GM18517 (cell line): ENCODE data around the gene YIPF2.
"Not testable (repeated sequence)": the region's sequence is repeated elsewhere in the genome, so short reads cannot be mapped to it uniquely, and the experiment has no call there.

Experiments used
- ATAC-seq: cut with Tn5 transposase; IDR thresholded peaks from one replicate; pipeline ENCODE4 v1.9.1; 2021; ENCODE audit warnings: mild to moderate bottlenecking, moderate library complexity; ENCODE audit not compliant: unreplicated experiment

YIPF2 gene

DNA sequence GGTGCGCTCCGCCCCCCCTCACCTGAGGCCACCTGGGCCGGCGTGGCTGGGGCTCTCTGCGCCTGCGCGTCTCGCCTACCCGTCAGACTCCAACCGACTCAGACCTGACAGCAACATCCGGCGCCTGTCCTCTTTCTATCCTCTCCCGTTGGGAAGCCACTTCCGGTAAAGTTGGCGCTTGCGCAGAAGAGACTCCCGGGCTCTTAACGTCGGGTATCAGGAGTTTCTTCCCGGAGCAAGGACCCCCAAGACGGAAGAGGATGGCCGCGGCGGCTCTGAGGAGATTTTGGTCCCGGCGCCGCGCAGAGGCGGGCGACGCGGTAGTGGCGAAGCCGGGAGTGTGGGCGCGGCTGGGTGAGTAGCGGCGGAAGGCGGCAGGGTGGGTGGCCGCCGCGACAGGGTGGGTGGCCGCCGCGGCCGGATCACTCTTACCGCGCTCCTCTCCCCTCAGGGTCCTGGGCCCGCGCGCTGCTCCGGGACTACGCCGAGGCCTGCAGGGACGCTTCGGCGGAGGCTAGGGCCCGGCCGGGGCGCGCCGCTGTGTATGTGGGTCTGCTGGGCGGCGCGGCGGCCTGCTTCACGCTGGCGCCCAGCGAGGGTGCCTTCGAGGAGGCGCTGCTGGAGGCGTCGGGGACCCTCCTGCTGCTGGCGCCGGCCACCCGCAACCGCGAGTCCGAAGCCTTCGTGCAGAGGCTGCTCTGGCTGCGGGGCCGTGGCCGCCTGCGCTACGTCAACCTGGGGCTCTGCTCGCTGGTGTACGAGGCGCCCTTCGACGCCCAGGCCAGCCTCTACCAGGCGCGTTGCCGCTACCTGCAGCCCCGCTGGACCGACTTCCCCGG, at the start of gene YIPF2, which contains the start of gene TIMM29:
Gene YIPF2, minus strand, starts transcription at position 77 of the 839 bp plus-strand sequence. CDS start 229 bp downstream, outside the sequence.
Gene TIMM29, plus strand, starts transcription at position 249 of the 839 bp plus-strand sequence. Its CDS starts 12 bp downstream, at position 261.
- peak; percentile 82 for ATAC-seq

DNA sequence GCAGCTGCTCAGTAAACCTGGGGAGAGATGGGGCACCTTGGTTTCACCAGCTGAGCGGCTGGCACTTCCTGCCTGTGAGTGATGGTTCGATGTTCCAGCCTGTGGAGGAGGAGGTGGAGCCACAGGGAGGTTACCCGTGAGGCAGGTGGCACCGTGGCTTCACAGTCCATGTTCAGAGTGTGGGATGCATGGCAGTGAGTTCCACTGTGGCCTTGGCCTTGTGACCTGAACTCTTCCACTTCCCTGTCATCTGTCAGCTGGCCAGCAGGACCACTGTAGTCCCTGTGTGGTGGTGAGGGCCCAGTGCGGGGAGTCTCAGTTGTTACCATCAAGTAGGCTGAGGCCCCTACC, 49.3 kb upstream of the YIPF2 start:
- ATAC-seq: no peak

DNA sequence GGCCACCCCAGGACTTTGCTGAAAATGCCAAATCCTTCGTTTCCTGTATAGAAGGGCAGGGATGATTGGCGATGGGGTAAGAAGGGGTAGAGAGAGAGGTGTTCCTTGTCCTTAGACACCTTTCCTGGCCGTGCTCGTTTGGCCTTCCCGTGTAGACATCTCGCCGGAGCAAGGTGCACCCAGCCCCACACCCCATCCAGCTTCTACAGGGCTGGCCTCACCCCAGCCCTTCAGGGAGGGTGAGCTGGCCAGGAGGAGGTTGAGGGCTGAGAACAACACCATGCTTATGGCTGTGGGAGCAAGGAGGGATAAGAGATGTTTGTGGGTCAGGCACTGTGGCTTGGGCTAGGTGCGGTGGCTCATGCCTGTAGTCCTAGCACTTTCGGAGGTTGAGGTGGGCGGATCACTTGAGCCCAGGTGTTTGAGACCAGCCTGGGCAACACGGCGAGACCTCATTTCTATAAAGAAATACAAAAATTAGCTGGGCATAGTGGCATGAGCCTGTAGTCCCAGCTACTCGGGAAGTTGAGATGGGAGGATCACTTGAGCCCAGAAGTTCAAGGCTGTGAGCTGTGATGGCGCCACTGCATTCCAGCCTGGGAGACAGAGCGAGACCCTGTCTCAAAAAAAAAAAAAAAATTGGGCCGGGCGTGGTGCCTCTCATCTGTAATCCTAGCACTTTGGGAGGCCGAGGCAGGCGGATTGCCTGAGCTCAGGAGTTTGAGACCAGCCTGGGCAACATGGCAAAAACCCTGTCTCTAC, 47.9 kb upstream of the YIPF2 start:
- ATAC-seq: no peak

DNA sequence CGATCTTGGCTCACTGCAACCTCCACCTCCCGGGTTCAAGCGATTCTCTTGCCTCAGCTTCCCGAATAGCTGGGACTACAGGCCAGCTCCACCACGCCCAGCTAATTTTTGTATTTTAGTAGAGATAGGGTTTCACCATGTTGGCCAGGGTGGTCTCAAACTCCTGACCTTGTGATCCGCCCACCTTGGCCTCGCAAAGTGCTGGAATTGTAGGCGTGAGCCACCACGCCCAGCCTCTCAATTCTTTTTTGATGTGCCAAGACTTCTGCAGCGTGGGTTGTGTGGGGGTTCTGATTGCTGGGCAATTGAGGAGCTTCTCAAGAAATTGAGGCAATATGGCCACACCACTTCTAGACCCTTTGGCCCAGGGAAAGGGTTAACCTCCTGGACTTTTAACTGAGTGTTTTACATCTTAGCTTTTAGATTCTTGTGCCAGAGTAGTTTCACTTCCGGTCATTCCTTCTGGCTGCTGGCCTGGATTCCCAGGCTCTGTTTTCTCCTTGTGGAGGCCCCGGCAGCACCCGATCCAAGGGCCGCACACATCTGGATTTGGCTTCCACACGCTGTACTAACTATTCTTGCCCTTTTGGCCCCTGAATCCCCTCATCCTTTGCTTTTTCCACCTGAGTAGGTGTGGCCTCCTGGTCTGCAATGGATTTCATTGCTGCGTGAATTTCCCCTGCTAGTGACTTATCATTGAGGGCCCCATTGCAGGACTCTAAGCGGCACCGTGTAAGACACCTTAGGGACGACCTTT, 47.1 kb upstream of the YIPF2 start:
- no peak for ATAC-seq

DNA sequence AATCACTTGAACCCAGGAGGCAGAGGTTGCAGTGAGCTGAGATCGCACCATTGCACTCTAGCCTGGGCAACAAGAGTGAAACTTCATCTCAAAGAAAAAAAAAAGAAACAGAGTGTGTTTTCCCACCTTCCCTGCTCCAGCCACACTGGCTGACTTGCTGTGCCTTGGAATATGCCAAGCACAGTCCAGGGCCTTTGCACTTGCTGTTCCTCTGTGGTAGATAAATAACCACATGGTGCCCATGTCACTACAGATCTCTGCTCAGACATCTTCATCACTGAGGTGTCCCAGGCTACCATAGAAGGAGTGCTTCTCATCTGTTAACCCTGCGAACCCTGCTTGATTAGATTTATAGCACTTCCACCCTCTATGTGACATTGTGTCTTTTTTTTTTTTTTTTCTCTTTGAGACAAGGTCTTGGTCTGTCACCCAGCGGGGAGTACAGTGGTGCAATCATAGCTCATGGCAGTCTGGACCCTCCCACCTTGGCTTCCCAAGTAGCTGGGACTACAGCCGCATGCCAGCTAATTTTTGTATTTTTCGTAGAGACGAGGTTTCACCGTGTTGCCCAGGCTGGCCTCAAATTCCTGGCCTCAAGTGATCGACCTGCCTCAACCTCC, 42.8 kb upstream of the YIPF2 start:
- no peak for ATAC-seq

DNA sequence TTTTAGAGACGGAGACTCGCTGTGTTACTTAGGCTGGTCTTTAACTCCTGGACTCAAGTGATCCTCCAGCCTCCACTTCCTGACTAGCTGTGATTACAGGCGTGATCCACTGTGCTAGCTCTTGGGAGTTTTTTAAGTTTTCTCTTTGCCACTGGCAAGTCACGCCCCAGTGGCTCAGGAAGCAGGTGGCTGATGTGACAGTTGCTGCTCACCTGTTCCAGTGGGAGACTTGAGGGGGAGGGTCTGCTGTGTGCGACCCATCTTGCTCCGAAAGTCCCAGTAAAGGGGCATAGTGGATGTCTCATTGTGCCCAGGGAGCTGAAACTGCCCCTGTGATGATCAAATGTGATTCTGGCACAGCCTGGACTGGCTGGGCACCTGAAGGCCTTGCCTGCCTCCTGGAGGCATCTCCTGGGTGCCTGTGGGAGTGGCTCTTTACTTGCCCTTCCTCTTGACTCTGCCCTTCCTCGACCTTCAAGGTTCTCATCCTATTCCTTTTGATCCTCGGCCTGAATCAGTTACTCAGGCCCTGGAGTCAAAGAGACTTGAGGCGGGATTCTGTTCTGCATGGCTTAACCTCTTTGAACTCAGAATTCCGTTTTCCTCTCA, 40.2 kb upstream of the YIPF2 start:
- no peak for ATAC-seq

DNA sequence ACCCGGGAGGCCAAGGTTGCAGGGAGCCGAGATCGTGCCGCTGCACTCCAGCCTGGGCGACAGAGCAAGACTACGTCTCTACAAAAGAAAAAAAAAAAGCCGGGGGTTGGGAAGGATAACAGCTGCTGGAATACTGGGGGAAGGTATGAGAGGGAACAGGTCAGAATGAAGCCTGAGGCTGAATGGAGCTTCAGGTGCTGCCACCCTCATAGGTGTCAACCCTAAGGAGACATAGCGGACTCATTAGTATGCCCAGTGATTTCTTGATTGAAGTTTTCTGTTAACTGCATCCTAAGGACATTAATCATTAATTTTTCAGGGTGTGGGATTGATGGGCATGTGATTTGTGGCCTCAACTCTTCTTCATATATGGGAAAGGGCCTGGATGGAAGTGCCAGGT, 38.4 kb upstream of the YIPF2 start:
- ATAC-seq: no peak

DNA sequence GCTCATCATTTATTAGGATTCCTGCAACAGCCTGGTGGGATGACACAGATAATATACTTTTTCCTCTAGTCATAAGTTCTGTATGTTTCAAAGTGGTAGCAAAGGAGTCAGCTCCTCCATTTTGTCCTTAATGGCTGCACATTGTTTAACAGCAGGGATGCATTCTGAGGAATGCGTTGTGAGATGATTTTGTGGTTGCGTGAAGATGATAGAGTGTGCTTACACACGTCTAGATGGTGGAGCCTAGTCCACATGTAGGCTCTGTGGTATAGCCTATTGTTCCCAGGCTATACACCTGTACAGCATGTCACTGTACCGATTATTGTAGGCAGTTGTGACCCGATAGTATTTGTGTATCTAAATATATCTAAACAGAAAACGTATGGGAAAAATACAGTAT, 37.0 kb upstream of the YIPF2 start:
- no peak for ATAC-seq

DNA sequence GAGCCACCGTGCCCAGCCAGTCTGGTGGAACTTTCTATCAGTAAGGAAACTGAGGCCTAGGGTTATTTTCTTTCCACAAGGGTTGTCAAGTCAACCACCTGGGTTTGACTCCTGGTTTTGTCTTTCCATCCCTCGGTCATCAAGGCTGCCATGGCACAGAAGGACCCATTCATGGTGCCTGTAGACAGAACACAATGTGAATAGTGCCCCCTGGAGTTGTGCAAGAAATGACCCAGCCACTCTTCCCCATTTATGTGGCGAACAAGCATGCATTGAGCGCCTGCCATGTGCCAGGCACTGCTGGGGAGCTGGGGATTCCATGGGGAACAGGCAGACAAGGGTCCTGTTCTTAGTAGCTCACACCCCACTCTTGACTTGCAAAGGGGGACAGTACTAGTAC, 36.5 kb upstream of the YIPF2 start:
- ATAC-seq: no peak

DNA sequence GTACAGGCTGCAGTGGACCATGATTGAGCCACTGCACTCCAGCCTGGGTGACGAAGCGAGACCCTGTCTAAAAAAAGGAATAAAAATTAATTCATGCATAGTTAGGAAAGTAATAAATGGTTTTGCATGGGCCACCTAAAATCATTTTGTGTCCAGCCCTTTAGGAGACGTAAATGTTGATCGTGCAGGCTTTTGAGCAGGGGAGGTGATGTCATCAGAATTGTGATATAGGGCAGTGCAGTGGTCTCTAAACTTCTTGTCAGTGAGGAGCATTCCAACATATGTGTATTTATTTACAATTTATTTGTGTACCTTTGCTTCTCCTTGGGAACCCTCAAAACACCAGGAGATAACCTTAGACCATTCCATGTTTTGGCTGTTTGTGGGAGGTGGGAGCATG, 35.4 kb upstream of the YIPF2 start:
- ATAC-seq: no peak

DNA sequence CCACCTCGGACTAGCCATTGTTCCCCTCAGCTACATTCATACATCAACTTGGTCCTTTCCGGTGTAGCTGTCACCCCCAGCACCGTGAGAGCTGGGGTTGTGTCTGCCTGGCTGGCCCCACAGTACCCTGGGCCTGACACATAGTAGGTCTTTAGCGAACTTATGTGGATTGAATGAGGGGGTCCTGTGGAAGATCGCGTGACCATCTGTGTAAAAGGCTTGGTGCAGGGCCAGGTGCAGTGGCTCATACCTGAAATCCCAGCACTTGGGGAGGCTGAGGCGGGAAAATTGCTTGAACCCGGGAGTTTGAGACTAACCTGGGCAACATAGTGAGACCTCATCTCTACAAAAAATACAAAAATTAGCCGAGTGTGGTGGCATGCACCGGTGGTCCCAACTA, 34.4 kb upstream of the YIPF2 start:
- ATAC-seq: no peak

DNA sequence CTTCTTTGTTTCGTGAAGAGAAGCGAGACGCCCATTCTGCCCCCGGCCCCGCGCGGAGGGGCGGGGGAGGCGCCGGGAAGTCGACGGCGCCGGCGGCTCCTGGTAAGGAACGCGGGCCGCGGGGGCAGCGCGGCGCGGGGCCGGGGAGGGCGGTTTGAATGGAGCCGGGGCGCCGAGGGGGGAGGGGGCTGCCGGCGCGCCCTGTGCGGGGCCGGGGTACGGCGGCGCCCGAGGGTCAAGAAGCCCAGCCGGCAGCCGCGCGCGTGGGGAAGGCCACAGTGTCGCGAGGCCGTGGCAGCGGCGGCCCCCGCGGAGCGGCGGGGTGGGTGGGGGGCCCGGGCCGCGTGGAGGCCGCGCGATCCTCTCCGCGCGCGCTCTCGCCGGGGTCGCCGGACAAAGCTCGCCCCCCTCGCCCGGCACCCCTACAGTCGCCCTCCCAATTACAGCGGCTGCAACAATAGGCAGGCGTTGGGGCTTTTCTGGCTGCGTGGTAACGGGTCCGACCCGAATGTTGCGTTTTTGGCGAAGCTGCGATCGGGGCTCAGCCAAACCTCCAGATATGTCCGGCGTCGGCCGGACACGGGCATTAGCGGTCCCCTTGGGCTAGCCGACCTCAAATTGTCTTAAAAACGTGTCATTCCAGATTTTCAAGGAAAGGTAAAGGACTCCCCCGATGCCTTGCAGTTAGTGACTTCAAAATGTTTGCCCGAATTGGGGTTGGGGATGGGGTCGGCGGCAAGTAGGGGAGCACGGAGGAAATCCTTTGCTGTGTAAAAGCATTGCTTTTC, 32.8 kb upstream of the YIPF2 start:
- ATAC-seq: no peak

DNA sequence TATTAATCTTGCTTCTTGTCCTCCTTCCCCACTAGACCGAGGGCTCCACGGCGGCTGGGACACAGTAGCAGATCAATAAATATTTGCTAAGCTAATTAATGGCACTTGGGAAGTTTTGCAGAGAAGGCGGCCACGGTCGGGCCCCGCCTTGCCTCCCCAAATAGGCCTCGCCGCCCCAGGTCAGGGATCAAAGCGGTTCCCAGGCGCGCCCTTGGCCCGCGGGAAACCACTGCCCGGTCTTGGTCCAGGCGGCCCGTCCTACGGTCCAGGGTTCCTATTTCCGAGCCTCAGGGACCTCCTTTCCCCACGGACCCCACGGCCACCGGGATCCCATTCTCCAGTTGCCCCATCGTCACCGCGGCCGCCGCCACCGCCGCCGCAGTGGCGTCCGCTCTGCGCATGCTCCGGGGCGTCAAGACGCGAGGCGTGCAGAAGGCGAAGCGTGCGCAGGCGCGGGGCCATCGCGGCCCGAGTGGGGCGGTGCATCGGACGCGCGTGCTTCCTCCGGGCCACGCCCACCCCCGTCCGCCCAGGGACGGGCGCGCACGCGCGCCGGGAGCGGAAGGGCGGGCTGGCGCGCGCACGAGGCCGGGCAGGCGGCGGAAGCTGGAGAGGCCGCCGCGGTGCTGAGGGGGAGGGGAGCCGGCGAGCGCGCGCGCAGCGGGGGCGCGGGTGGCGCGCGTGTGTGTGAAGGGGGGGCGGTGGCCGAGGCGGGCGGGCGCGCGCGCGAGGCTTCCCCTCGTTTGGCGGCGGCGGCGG, 32.1 kb upstream of the YIPF2 start, which contains the start of gene SMARCA4:
Gene SMARCA4, plus strand, starts transcription at position 717 of the 759 bp plus-strand sequence. CDS start 23,122 bp downstream, outside the sequence.
- ATAC-seq: peak; percentile 63

DNA sequence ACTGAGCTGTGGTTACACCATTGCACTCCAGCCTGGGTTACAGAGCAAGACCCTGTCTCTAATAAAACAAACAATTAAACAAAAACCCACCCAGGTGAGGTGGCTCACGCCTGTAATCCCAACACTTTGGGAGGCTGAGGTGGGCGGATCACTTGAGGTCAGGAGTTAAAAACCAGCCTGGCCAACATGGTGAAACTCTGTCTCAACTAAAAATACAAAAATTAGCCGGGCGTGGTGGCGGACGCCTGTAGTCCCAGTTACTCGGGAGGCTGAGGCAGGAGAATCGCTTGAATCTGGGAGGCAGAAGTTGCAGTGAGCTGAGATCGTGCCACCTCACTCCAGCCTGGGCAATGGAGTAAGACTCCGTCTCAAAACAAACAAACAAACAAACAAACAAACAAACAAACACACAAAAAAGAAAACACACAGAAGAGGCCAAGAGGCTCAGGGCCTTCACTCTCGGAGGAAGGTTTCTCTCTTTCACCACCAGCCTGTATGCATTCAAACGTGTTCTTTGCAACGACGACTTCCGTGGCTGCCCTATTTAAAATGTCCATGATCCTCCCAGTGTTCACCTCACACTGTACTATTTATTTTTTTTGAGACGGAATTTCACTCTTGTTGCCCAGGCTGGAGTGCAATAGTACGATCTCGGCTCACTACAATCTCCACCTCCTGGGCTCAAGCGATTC, 31.0 kb upstream of the YIPF2 start:
- ATAC-seq: not testable (repeated sequence)

DNA sequence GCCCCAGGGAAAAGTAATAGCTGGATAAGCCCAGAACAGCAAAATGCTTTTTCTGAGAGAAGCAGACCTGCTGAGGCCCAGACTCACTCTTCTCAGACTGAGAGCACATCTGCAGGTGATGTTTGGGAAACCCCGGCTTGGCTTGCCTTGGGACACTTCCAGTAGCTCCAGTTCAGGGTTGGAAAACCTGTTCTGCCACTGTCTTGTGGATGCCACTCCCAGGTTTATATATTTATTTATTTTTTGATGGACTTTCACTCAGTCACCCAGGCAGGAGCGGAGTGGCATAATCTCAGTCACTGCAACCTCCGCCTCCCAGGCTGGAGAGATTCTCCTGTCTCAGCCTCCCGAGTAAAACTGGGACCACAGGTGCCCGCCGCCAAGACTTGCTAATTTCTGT, 24.4 kb upstream of the YIPF2 start:
- ATAC-seq: no peak

DNA sequence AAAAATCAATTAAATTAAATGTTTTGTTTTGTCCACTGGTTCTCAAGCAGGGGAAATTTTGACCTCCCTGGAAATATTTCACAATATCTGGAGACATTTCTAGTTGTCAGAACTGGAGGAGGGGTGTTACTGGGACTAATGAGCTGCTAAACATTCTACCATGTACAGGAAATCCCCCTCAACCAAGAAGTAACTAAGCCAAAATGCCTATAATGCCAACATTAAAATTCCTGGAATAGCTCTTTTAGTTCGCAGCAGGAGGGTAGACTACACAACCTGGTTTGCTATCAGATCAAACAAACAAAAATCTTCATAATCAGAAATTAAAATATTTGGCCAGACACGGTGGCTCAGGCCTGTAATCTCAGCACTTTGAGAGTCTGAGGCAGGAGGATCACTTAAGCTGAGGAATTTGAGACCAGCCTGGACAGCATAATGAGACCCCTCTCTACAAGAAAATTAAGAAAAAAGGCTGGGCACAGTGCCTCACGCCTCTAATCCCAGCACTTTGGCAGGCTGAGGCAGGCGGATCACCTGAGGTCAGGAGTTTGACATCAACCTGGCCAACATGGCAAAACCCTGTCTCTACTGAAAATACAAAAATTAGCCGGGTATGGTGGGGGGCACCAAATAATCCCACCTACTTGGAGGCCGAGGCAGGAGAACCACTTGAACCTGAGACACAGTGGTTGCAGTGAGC, 18.7 kb upstream of the YIPF2 start:
- no peak for ATAC-seq

DNA sequence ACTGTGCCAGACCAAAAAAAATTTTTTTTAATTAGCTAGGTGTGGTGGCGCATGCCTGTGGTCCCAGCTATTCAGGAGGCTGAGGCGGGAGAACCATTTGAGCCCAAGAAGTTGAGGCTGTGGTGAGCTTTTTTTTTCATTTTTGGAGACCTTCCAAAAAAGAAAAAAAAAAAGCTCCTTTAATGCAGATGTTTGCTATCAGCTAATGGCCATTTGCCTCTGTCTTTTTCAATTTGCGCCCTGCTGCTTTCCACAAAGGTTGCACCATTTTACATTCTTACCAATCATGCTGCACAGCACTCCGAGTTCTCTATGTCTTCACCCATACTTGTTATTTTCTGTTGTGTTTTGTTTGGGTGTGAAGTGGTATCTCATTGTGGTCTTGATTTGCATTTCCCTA, 16.8 kb upstream of the YIPF2 start:
- ATAC-seq: no peak

DNA sequence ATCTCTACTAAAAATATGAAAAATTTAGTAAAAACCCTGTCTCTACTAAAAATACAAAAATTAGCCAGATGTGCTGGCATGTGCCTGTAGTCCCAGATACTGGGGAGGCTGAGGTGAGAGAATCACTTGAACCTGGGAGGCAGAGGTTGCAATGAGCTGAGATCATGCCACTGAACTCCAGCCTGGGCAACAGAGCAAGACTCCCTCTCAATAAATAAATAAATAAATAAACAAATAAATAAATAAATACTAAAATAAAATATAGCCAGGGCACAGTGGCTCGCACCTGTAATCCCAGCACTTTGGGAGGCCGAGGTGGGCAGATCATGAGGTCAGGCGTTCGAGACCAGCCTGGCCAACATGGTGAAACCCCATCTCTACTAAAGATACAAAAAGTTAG, 15.0 kb upstream of the YIPF2 start:
- ATAC-seq: not testable (repeated sequence)
